ENCODE measurements around the gene PCDHGB1. TPM values are rescaled to one million over a fixed set of nuclear protein-coding genes. Genes with fewer than 3 reads are reported as not detected.

Gene PCDHGB1
- total and polyA plus RNA-seq, 2 donors (not counting 1 experiment from before 2014, with no cell fraction given): 1.7 to 4.3 TPM

DNA sequence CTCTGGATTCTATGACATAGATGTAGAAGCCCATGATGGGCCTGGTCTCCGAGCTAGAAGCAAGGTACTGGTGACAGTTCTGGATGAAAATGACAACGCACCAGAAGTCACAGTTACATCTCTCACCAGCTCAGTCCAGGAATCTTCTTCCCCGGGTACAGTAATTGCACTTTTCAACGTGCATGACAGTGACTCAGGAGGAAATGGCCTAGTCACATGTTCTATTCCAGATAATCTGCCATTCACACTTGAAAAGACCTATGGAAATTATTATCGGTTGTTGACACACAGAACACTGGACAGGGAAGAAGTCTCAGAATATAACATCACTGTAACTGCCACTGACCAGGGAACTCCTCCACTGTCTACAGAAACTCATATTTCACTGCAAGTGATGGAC is 6.2 kb downstream of the PCDHGB1 start:
- no peaks in the 10 kb centered on the region for H4K20me1 ChIP-seq (ENCODE audit: control insufficient read depth, extremely low read depth, insufficient read depth, low read length)
- no peaks in the 10 kb centered on the region for H3K9me3 ChIP-seq (ENCODE audit: control insufficient read depth, insufficient read depth, low read depth, low read length)
- H3K4me1 ChIP-seq (ENCODE audit: control insufficient read depth, extremely low read depth, insufficient read depth, low read length): no peaks in the 10 kb centered on the region
- no peak overlapping the region for H3K9ac ChIP-seq (ENCODE audit: insufficient read depth, low read length)
- TF ChIP-seq, protein P1, sequence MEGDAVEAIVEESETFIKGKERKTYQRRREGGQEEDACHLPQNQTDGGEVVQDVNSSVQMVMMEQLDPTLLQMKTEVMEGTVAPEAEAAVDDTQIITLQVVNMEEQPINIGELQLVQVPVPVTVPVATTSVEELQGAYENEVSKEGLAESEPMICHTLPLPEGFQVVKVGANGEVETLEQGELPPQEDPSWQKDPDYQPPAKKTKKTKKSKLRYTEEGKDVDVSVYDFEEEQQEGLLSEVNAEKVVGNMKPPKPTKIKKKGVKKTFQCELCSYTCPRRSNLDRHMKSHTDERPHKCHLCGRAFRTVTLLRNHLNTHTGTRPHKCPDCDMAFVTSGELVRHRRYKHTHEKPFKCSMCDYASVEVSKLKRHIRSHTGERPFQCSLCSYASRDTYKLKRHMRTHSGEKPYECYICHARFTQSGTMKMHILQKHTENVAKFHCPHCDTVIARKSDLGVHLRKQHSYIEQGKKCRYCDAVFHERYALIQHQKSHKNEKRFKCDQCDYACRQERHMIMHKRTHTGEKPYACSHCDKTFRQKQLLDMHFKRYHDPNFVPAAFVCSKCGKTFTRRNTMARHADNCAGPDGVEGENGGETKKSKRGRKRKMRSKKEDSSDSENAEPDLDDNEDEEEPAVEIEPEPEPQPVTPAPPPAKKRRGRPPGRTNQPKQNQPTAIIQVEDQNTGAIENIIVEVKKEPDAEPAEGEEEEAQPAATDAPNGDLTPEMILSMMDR (conservative IDR thresholded peaks at IDR 0.05 in 1 of 2, IDR thresholded peaks at IDR 0.05 in 1 of 2; ENCODE audit: low read depth in 1 of 2, low read length in 2 of 2): no peak
- no peak for TF ChIP-seq EZH2 (IDR thresholded peaks at IDR 0.05; ENCODE audit: low read length, missing control alignments)
- no peaks in the 10 kb centered on the region for H3K36me3 ChIP-seq (ENCODE audit: control insufficient read depth, insufficient read depth, low read length)
- H3K4me3 ChIP-seq (replicated peaks in 1 of 4; ENCODE audit: control extremely low read depth in 1 of 4, insufficient read depth in 1 of 4, low read depth in 3 of 4, low read length in 4 of 4): no peak overlapping the region
- no peaks in the 10 kb centered on the region for H3K79me2 ChIP-seq (ENCODE audit: control insufficient read depth, insufficient read depth, low read length)
- no peak overlapping the region for H2AFZ ChIP-seq (ENCODE audit: low read length)
- no peak overlapping the region for H3K4me2 ChIP-seq (ENCODE audit: extremely low read depth, insufficient read depth, low read length)
- peaks cover 9% of the 10 kb centered on the region for H3K27me3 ChIP-seq (ENCODE audit: control insufficient read depth, insufficient read depth, low read length)
- no peak overlapping the region for H3K27ac ChIP-seq (ENCODE audit: insufficient read depth, low read length)
- DNase-seq (ENCODE audit: low read depth in 2 of 2): no peak

DNA sequence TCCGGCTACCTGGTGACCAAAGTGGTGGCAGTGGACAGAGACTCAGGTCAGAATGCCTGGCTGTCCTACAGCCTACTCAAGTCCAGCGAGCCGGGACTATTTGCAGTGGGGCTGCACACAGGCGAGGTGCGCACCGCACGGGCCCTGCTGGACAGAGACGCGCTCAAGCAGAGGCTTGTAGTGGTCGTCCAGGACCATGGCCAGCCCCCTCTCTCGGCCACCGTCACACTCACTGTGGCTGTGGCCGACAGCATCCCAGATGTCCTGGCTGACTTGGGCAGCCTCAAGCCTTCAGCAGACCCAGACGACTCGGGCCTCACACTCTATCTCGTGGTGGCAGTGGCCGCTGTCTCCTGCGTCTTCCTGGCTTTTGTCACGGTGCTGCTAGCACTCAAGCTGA is 7.1 kb downstream of the PCDHGB1 start:
- H4K20me1 ChIP-seq (ENCODE audit: control insufficient read depth, extremely low read depth, insufficient read depth, low read length): no peaks in the 10 kb centered on the region
- no peak for TF ChIP-seq EZH2 (IDR thresholded peaks at IDR 0.05; ENCODE audit: low read length, missing control alignments)
- TF ChIP-seq, protein P1 (conservative IDR thresholded peaks at IDR 0.05 in 1 of 2, IDR thresholded peaks at IDR 0.05 in 1 of 2; ENCODE audit: low read depth in 1 of 2, low read length in 2 of 2): no peak
- H2AFZ ChIP-seq (ENCODE audit: low read length): no peak overlapping the region
- no peak overlapping the region for H3K4me3 ChIP-seq (replicated peaks in 1 of 4; ENCODE audit: control extremely low read depth in 1 of 4, insufficient read depth in 1 of 4, low read depth in 3 of 4, low read length in 4 of 4)
- no peak for DNase-seq (ENCODE audit: low read depth in 2 of 2)
- no peaks in the 10 kb centered on the region for H3K36me3 ChIP-seq (ENCODE audit: control insufficient read depth, insufficient read depth, low read length)
- H3K4me2 ChIP-seq (ENCODE audit: extremely low read depth, insufficient read depth, low read length): no peak overlapping the region
- no peak overlapping the region for H3K9ac ChIP-seq (ENCODE audit: insufficient read depth, low read length)
- no peak overlapping the region for H3K27ac ChIP-seq (ENCODE audit: insufficient read depth, low read length)
- no peaks in the 10 kb centered on the region for H3K4me1 ChIP-seq (ENCODE audit: control insufficient read depth, extremely low read depth, insufficient read depth, low read length)
- H3K9me3 ChIP-seq (ENCODE audit: control insufficient read depth, insufficient read depth, low read depth, low read length): no peaks in the 10 kb centered on the region
- H3K27me3 ChIP-seq (ENCODE audit: control insufficient read depth, insufficient read depth, low read length): peaks cover 5% of the 10 kb centered on the region
- no peaks in the 10 kb centered on the region for H3K79me2 ChIP-seq (ENCODE audit: control insufficient read depth, insufficient read depth, low read length)

DNA sequence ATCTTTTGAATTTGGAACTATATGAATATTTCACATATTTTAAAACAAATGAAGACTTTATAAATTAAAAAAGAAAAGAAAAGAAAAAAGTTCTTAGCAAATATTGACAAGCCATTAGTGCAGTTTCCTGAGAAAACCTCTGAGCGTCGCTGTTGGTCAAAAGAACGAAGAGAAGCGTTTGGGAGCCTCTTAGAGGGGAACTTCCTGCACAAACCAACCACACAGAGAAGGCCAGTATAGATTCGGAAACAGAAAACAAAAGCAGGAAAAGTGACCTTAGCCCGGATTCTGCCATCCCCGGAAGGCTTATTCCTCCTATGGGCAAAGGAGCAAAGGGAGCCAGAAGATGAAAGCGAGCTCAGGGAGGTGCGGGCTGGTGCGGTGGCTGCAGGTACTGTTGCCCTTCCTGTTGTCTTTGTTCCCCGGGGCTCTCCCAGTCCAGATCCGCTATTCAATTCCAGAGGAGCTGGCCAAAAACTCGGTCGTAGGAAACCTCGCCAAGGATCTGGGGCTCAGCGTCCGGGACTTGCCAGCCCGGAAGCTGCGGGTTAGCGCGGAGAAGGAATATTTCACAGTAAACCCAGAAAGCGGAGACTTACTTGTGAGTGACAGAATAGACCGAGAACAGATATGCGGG is 10.0 kb downstream of the PCDHGB1 start, which contains the start of gene PCDHGB2:
Gene PCDHGB2, plus strand, starts transcription at position 205 of the 637 bp plus-strand sequence. Its CDS starts 142 bp downstream, at position 347.
- DNase-seq (ENCODE audit: low read depth in 2 of 2): peak; percentile 43 to 65
- H2AFZ ChIP-seq (ENCODE audit: low read length): no peak within 1 kb of the TSS
- H3K27me3 ChIP-seq (ENCODE audit: control insufficient read depth, insufficient read depth, low read length): peaks cover 21% of the 10 kb centered on the region
- H3K4me1 ChIP-seq (ENCODE audit: control insufficient read depth, extremely low read depth, insufficient read depth, low read length): no peaks in the 10 kb centered on the region
- H3K27ac ChIP-seq (ENCODE audit: insufficient read depth, low read length): no peak within 1 kb of the TSS
- peak within 1 kb of the TSS; percentile 20 to 58 (median 40) for H3K4me3 ChIP-seq (replicated peaks in 1 of 4; ENCODE audit: control extremely low read depth in 1 of 4, insufficient read depth in 1 of 4, low read depth in 3 of 4, low read length in 4 of 4)
- no peaks in the 10 kb centered on the region for H3K79me2 ChIP-seq (ENCODE audit: control insufficient read depth, insufficient read depth, low read length)
- no peaks in the 10 kb centered on the region for H4K20me1 ChIP-seq (ENCODE audit: control insufficient read depth, extremely low read depth, insufficient read depth, low read length)
- peaks cover 3% of the 10 kb centered on the region for H3K9me3 ChIP-seq (ENCODE audit: control insufficient read depth, insufficient read depth, low read depth, low read length)
- H3K4me2 ChIP-seq (ENCODE audit: extremely low read depth, insufficient read depth, low read length): no peak within 1 kb of the TSS
- no peak within 1 kb of the TSS for H3K9ac ChIP-seq (ENCODE audit: insufficient read depth, low read length)
- TF ChIP-seq, protein P1 (conservative IDR thresholded peaks at IDR 0.05 in 1 of 2, IDR thresholded peaks at IDR 0.05 in 1 of 2; ENCODE audit: low read depth in 1 of 2, low read length in 2 of 2): peak; percentile 48 to 61
- TF ChIP-seq EZH2 (IDR thresholded peaks at IDR 0.05; ENCODE audit: low read length, missing control alignments): no peak
- H3K36me3 ChIP-seq (ENCODE audit: control insufficient read depth, insufficient read depth, low read length): no peaks in the 10 kb centered on the region
